GM18861 (cell line): ENCODE measurements around the gene CST5.
"Not testable (repeated sequence)": the region's sequence is repeated elsewhere in the genome, so short reads cannot be mapped to it uniquely, and the experiment has no call there.

Experiments
- ATAC-seq: cut with Tn5 transposase; IDR thresholded peaks from one replicate; pipeline ENCODE4 v1.9.1; 2021; ENCODE audit not compliant: unreplicated experiment

Gene CST5

DNA sequence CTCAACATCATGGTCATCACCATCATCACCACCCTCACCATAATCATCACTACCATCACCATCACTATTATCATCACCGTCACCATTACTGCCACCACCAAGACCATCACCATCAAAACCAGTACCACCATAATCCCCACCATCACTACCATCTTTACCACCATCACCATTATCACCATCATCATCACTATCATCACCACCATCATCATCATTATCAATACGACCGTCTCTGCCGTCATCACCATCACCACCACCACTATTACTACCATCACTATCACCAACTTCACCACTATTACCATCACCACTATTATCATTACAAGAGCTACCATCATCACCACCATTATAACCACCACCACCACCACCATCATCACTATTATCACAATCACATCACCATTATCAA, 11.3 kb upstream of the CST5 start:
- ATAC-seq, result not testable (repeated sequence)

DNA sequence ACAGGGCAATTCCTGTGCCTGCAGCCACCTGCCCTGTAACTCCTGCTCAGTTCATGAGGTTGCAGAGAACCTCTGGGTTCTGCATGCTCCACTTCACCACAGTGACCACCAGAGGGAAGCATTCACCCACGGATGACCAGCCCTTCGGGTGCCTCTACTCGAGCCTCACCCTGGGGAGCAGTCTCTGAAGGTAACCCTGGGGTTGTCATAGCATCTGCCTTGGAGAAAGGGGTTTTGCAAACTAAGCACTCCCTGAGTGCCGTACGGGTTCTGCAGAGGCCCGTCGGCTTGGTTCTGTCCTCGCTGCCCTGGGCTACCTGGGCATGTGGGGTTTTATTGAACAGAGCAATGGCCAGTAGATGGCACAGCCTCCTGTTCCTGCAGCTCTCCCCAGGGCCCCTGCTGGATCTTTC, 10.2 kb upstream of the CST5 start:
- ATAC-seq, result no peak

DNA sequence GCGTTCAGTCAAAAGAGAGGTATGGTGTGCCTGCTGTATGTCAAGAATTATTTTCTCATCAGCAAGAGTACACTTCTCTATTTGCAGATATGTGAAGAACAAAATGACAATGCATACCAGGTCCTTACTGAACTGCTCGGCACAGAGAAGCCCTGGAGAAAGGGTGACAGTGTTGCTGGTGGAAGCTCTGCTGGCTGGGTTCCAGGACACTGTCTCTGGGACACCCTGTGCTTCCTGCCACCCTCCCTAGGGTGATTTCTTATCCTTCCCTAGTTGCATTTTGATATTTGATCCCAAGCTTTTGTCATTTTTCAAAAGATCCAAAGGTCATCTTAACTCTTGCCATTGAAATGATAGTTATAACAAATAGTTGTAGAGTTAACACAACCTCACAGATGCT, 8.3 kb upstream of the CST5 start:
- no peak for ATAC-seq

DNA sequence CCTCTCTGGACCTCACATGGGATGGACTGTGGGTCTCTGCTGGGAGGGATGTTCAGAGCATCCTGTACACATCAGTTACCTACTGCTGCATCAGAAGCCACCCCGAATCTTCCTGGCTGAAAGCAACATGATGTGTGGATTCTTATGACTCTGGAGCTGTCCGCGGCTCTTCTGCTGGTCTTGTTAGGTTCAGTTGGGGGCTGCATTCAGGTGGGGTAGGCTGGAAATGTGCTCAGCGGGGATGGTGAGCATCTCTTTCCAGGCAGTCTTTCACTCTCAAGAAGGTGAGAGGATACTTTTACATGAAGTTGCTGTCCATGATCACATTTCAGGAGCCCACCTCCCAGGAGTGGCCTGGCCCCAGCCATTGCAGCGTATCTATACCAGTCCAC, 5.2 kb upstream of the CST5 start:
- no peak for ATAC-seq

DNA sequence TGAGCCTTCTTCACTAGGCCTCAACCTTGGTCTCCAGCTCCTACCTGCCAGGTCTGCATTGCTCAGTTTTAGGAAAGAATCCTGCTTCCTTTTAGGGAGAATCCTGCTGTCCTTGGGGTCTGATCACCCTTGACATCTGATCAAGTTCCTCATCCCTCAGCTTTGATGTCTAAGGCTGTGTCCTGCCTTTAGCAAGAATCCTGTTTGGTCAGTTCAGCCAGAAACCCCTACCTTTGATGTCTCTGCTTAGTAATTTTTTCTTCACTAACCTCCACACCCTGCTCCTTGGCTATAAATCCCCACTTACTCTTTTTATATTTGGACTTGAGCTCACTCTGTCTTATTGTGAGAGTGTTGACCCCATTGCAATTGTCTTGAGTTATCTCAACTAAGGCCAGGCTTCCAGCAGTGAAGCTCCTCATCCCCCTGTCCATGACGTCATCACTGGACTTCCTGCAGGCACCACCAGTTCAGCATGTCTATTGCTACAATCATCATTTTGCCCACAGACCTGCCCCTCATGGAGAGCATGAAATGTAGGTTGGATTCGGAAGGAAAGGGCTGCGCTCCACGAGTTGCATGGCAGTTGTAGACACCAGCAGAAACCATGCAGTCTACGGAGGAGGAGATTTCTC, 4.7 kb upstream of the CST5 start:
- no peak for ATAC-seq

DNA sequence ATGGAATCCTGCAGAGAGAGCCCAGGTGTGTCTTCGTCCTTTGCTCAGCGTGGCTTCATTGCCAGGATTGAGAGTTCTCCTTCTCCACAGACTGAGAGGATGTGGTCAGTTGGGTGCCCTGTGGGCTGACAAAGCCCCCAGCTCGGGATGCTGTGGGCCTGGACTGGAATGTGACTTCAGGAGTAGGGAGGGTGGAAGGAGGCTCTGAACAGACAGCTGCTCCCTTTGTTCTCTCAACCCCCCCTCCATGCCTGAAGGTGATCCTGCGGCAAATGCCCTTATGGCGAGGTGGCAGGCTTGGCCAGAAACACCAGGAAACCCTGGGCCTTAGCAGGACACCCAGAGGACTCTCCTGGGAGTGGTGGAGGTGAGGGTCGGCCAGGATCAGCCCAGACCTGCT, 1.8 kb upstream of the CST5 start:
- ATAC-seq, result no peak

DNA sequence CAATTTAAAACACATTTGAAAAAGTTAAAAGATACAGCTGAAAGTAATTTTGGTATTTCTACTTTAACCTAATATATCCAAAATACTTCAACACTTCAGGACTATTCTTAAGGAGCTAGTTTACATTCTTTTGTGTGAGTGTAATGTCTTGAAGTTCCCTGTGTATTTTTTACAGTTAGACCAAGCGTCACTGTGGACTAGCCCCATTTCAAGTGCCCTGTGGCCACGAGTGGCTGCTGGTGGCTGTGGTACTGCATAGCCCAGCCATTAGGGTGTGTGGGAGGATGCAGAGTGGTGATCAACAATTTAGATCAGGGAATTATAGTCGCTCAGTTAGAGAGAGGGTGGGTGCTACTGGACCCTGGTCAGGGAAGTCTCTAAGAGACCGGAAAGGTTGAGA, 869 bp upstream of the CST5 start:
- no peak for ATAC-seq

DNA sequence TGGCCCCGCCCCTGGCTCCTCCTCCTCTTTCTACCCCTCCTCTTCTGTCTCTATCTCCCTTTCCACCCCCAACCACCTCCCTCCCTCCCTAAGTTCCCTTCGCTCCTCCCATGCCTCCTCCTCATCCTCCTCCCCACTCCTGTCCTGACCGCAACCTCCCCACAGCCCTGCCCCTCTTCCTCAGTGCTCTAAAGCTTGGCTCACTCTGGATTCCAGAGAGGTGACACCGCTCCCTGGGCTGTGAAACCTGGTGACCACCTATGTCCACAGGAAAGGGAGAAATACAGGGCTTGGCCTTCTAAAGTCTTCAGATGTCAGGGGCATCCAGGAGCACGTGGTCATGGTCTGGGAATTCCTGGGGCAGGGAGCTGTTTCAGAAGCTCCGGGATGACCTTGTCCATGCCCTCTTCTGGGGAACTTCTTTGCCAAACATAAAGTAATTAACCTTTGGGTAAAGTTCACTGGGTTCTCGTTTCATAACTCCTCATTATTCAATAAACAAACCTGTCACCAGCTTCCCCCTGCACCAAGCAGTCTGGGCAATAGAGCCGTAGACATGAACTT, 345 bp upstream of the CST5 start:
- ATAC-seq, result no peak

DNA sequence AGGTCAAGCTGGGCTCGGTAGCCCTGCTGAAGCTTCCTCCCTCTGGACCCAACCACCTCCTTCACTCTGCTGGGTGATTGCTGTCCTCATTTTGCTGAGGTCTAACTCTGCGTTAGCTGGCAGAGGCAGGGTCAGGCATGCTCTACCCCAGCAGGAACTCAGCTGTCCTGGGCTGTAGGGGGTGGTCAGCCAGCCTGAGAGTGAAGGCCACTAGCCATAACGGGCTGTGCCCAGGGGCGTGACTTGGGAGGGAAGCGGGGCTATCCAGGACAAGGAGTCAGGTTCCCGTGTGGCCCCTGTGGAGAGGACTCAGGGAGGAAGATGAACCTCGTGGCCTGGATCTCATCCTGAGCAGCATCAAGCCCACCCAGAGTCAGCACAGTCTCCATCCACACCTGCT, 761 bp downstream of the CST5 start:
- ATAC-seq, result no peak

DNA sequence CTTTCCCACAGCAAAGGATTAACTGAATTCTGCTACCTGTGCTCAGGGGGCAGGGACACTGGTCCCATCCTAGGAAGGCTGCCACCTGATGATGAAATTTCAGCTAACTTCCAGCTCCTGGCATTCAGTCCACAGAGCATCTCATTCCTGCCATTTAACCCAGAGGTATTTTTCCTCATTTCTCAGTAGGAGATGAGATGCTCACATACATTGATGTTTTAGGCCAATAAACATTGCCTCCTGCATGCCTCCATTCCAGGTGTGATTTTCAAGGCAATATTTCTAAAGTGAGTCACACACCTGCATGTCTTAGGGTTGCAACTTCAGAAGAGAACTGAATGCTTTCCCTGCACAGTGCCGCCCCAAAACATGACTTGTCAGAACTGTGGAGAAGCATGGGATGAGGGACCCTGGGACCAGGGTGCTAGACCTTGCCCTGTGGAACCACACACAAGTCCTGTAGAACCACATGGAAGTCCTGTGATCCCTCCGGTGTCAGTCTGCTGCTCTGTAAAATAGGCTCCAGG, 1.5 kb downstream of the CST5 start:
- ATAC-seq, result not testable (repeated sequence)

DNA sequence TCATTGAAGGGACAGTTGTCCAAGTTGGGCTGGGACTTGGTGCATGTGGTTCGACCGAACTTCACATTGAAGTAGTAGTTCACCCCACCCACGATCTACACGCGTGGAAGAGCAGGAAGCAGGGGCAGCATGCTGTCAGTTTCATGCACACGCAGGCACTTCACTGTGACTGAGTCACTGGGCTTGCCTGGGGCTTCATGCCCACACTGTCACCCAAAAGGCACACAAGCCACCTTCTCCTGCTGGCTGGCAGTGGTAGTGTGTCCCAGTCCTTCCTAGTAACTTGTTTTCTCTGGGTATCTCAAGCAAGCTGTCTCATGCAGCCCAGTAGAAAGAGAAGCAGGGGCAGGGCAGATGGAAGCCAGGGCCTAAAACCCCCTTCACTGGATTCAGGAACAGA, 2.0 kb downstream of the CST5 start:
- ATAC-seq, result no peak

DNA sequence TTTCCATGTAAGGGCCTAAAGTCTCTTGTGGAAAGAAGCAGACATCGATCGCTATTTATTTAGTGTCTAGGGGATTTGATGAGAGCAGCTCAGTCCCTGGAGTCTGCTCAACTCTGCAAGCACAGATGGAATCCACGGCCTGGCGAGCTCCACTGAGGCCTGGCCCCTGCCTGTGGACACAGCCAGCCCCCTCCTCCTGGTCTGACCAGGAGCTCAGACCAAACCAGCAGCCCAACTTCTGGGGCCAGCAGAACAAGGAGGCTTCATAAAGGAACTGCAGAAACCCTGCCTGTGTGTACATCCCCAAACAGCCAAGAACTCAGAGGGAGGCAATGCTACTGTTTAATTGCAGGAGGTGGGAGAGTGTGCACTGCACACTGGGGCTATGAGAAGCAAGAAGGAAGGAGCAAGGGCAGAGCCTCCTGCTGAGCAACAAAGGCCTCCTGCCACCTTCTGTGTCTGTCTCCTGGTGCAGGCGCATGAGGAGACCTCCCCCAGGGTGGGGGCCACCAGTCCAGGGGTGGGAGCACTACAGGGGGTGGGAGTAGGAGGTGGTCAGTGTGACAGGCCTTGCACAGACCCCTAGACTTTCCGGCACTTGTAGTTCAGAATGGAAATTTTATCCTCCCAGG, 3.8 kb downstream of the CST5 start:
- no peak for ATAC-seq

DNA sequence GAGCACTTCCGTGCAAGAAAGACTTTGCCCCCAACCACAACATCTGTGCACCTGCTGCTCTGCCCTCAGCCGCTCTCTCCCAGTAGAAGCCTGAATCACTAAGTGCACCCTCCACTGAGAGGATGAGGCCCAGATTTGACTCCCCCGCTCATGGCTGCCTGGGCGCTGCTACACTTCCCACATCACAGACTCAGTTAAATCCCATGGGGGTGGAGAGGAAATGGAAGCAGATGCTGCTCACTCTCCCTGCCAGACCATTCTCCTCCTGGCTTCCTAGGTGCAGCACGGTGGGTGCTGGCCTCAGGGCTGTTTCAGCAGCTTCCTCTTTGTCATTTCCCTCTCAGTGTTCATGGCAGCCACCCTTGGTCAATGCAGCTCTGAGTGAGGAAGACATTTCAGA, 4.8 kb downstream of the CST5 start:
- no peak for ATAC-seq

DNA sequence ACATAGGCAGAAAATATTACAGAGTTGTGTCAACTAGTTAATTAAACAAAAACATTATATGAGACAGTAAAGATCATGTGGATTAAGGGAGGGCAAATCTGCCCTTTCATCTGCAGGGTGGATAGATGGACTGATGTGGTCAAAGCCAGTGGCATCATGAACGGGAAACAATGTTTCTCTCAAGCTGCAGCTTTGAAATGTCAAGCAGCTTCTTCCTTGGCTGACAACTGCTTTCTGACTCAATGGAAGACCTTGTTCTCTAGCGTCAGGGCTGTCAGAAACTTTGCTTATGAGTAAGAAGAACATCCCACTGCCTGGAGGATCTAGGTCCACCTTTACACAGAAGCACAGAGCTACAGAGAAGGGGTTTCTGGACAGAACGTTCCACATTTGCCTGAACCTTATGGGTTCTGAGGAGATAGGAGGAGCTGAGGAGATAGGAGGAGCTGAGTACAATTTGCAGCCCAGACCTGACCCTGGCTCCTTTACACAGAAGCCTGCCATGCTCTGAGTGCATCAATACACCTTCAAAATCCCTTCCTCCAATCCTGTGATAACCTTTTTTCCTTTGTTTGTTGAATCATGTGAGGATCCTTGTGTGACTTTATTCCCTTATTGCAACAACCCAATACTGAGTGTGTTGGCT, 6.1 kb downstream of the CST5 start:
- ATAC-seq, result no peak

DNA sequence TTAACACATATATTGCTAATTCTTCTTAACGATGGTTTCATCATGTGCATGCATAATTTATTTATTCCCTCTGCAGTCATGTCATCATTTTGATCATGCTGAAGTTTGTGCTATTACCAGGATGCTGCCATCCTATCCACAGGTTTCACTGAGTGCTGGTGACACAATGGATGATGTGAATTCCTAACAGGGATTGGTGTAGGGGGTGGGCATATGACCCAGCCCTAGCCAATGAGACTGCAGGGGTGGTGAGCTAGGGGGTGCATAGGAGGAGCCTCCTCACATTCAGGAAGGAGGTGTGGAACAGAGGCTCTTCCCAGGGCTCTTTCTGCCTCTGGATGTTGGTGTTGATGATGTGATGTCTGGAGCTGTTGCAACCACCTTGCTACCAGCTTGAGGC, 7.5 kb downstream of the CST5 start:
- no peak for ATAC-seq

DNA sequence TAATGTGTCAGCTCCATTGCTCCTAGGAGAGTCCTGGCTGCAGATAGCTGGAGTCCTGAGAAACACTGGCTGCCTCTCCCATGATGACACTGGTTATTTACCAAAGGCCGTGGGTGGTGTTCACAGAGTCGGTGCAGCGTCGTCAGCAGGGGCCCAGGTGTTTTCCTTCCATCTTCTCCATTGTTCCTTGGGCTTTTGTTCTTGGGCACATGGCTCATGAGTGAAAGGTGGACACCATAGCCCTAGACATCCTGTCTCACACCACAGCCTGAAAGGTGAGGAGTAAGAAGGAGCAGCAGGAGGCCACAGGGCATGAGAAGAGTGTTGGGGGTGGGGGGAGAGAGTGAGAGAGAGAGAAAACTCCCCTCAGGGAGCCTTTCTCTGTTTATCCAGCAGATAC, 9.1 kb downstream of the CST5 start:
- ATAC-seq, result no peak

DNA sequence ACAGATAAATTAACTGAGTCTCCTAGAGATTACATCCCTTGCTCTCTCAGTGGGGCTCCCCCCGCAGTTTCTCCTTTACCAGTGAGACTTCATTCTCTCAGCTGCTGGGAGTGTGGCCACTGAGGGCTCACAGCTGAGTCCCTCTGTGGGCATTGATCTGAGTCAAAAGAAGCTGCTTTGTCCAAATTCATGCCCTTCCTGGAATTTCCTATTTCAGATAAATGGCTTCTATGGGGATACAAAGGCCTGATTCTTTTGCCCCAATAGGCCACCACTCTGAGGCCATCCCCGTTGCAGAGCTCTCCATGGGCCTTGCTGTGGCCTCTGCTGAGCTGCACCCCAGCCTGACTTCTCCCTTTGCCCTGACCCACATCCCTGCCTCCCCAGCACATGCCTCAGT, 10.0 kb downstream of the CST5 start:
- ATAC-seq, result no peak

DNA sequence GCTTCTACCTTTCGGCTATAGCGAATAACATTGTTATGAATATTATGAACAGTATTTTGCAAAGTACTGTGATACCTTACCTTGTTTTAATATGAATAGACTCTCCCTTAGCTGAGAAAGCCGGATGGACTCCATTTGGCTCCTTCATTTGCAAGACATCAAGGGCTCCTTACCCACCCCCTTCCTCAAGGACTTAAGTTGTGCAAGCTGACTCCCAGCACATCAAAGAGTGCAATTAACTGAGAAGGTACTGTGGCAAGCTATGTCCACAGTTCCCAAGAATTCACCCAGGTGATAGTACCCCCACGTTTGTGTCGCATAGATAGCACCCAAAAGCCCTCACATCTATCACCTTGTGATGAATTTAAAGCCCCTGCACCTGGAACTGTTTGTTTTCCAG, 11.2 kb downstream of the CST5 start:
- ATAC-seq, result no peak

DNA sequence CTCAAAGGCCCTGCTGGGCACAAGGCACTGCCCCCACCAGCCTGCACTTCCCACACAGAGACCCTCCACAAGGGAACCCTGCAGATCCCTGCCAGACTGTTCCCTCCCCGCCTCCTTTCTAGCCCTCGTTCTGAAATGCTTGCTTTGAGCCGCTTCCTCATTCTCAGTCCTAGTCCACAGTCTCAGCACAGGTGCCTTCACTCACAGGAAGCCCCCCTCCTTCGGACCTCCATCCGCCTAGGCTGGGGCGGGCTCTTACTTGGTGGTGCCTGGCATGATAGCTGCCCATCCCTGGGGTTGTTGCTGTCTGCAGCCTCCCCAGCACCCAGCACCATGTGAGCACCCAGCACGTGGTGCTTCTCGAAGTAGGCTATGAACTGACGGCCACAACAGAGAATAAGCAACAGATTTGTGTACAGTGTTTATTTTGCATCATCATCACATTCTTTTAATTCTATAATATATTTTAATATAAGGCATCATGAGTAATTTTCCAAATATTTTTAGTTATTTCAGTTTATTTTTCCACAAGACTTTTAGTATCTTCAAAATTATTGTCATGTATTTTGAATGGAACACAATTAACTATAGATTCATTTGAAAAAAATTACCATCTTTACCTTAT, 12.3 kb downstream of the CST5 start:
- no peak for ATAC-seq

DNA sequence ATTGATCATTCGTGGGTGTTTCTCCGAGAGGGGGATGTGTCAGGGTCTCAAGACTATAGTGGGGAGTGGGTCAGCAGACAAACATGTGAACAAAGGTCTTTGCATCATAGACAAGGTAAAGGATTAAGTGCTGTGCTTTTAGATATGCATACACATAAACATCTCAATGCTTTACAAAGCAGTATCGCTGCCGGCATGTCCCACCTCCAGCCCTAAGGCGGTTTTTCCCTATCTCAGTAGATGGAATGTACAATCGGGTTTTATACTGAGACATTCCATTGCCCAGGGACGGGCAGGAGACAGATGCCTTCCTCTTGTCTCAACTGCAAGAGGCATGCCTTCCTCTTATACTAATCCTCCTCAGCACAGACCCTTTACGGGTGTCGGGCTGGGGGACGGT, 18.8 kb downstream of the CST5 start:
- not testable (repeated sequence) for ATAC-seq

DNA sequence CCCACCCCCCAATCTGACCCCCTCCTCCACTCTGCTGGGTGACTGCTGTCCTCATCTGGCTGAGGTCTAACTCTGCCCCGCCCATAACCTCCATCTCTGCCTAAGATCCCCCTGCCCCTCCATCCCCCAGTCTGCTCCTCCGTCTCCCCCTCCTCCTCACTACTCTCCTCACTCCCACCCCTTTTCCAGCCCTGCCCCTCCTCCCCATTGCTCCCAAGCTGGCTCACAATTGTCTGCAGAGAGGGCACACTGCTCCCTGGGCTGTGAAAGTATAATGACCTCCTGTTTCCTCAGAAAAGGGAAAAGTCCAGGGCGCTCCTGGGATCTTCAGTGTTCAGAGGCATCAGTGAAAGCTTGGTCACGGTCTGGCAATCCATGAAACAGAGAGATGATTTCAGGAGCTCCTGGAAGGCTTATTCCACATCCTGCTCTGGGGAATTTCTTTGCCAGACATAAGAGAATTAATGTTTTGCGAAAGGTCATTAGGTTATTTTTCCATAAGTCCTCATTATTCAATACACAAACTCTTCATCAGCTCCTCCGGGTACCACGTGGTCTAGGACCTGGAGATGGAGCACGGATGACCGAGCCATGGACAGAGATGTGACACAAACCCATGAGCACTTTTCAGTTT, 21.5 kb downstream of the CST5 start:
- no peak for ATAC-seq
